ENCODE results near the gene LSP1.

GRCh38 chr11:1934335-1935155 is 81.7 kb downstream of the LSP1 start:
- TF ChIP-seq CTCF (conservative IDR thresholded peaks at IDR 0.05; ENCODE audit: low read depth, low read length): no peak
- no peak for TF ChIP-seq EZH2 (IDR thresholded peaks at IDR 0.05; ENCODE audit: borderline replicate concordance, low read depth, low read length, poor library complexity, severe bottlenecking)

Data from A673 (cell line).